ENCODE measurements around the gene STK11. TPM values are rescaled to one million over a fixed set of nuclear protein-coding genes. Genes with fewer than 3 reads are reported as not detected.

STK11 gene, protein sequence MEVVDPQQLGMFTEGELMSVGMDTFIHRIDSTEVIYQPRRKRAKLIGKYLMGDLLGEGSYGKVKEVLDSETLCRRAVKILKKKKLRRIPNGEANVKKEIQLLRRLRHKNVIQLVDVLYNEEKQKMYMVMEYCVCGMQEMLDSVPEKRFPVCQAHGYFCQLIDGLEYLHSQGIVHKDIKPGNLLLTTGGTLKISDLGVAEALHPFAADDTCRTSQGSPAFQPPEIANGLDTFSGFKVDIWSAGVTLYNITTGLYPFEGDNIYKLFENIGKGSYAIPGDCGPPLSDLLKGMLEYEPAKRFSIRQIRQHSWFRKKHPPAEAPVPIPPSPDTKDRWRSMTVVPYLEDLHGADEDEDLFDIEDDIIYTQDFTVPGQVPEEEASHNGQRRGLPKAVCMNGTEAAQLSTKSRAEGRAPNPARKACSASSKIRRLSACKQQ
- total RNA-seq, result 83.1 and 101 TPM in 2 replicates

DNA sequence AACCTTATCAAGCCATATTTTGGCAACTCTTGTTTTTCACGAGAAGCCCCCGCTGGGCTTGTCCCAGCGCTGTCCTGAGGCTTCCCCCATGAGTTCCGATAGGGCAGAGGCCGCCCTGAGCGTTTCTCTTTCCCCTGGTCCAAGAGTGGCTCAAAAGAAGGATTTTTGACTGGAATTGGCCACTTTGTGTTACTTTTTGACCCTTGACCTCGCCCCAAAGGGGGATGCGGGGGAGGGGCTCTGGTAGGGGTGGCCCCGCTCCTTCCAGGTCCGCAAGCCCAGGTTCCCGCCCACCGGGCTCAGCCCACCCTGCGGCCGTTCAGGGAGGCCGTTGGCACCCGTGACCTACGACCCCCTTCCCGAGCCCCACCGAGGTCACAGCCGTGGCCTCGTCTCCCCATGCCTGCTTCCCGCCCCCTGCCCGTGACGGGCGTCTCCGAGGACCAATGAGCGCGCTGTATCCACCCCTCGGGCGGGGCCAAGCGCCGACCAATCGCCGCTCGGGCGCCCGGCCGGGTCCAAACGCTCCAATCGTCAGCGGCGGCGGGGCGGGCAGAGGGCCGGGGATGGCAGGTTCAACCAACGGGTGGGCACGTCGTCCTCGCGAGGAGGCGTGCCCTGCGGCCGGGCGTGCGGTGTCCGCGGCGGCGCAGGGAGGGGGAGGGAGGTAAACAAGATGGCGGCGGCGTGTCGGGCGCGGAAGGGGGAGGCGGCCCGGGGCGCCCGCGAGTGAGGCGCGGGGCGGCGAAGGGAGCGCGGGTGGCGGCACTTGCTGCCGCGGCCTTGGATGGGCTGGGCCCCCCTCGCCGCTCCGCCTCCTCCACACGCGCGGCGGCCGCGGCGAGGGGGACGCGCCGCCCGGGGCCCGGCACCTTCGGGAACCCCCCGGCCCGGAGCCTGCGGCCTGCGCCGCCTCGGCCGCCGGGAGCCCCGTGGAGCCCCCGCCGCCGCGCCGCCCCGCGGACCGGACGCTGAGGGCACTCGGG is at the start of gene STK11:
Gene STK11 (plus strand): TSS at position 665 of the 986 bp plus-strand sequence. CDS start 1,136 bp downstream, outside the sequence.

DNA sequence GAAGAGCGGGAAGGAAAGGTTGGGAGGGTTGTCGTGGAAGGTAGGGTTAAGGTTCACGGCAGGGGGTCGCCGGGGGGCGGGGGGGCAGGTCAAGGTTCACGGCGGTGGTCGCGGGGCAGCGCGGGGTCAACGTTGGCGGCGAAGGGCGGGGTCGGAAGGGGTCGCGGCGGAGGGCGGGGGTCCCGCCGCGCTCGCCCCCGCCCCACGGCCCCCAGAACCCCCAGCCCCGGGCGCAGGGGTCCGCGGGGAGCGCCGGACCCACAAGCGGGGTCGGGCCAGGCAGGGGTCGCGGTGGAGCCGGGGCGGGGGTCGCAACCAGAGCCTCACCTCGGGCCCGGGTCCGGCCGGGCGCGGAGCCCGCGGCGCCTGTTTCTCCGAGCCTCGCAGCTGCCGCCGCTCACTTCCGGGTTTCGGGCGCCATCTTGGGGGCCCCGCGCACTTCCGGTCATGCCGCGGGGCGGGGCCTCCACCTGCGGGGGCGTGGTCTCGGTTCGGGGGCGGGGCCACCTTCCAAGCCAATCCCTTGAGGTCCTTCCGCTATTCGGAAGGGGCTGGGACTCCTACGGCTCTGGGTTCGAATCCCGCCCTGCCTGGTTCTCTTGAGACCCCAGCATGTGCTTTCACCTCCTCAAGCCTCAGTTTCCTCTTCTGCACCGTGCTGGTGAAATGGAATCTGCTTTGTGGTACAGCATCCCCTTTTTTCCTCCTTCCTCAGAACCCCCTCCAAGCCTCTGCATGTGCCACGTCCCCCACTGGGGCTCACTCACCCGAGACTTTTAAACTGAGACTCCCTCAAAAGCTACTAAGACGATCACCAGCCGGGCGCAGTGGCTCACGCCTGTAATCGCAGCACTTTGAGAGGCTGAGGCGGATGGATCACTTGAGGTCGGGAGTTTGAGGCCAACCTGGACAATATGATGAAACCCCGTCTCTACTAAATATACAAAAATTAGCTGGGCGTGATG is 31.5 kb upstream of the STK11 start, which contains the start of gene SBNO2:
Gene SBNO2 (minus strand): TSS at position 424 of the 965 bp plus-strand sequence. CDS start 19,992 bp downstream, outside the sequence.

DNA sequence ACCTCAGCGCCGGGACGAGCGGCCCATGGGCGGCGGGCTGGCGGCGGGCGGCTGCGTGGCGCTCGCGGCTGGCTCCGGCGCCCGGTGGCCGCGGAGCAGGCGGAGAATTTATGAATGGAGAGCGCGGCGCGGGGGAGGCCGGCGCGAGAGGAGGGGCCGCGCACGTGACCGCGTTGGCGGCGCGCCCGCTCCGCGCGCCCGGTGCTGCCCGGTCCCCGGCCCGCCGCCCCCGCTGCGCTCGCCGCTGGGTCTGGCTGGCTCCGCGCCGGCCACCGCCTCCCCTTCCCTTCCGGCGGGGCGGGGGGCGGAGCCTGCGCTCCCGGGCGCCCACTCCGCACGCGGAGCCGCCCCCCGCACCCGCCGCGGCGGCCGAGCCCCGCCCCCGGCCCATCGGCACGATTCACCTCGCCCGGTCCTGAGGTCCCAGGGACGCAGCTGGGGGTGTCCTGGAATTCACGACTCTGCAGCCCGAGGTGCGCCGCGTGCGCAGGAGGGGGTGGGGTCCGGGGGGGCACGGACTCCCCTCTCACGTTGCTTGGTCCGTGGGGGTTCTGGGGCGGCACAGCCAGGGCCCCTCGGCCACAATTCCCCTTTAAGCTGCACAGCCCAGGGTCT is 32.3 kb downstream of the STK11 start, which contains the start of gene CBARP:
Gene CBARP (minus strand): TSS at position 252 of the 615 bp plus-strand sequence. CDS start 1,905 bp downstream, outside the sequence.

DNA sequence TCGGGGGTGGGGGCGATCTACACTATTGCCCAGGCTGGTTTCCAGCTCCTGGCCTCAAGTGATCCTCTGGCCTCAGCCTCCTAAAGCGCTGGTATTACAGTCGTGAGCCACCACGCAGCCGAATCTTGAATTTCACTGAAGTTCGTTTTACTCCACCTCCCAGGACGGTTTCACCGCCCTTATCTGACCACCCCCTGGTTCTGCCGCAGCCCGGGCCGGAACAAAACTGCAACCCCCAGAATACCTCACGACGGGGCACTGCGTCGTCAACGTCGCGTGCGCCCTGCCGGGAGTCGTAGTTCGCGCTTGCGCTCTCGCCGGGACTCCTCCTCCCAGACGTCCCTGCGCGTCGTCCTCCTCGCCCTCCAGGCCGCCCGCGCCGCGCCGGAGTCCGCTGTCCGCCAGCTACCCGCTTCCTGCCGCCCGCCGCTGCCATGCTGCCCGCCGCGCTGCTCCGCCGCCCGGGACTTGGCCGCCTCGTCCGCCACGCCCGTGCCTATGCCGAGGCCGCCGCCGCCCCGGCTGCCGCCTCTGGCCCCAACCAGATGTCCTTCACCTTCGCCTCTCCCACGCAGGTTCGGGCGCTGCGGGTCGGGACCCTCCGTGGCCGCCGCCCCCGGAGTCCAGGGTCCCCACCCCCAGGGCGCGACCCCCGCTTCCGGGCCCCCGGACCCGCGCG is 36.0 kb downstream of the STK11 start, which contains the start of gene ATP5F1D:
Gene ATP5F1D (plus strand): TSS at position 335 of the 679 bp plus-strand sequence. CDS start 100 bp downstream, at position 435.

DNA sequence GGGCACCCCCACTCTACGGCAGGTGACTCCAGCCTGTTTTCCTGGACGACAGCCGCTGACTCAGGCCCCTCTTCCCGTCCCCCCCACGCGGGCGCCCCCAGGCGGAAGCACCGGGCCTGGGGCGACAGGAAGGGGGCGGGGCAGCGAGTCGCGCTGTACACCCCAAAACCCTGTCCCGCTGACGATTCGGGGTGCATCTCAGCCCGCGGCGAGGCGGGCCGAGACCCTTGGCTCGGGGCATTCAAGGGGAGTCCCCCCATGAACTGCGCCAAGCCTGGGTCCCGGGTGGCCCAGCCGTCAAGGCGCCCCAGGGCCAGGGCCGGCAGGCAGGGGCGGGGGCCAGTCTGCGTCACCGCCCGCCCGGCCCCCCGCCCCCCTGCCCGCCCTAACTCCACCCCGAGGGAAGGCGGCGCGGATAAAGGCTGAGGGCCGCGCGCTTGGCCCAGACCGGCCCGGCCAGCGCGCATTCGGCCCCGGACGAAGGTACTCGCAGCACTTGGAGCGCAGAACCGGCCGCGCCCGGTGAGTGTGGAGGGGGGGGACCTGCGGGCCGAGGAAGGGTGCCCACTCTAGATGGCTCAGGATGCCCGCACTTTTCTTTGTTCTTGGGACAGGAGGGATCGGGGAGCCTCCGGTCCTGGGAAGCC is 42.7 kb downstream of the STK11 start, which contains the start of gene MIDN:
Gene MIDN (plus strand): TSS at position 445 of the 647 bp plus-strand sequence. CDS start 1,714 bp downstream, outside the sequence.

DNA sequence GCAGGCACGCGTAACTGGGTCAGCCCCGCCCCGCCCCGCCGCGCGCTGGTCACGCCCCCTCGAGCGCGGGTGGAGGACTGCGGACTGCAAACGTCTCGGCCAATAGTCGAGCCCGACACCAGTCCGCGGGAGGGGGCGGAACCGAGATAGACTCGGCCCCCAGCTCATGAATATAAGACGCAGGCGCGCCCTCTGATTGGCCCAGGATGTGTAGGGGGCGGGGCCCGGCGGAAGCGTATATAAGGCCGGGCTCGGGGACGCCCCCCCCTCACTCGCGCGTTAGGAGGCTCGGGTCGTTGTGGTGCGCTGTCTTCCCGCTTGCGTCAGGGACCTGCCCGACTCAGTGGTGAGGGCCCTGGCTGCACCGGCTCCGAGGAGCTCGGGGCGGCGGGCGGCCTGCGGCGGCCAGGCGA is 63.5 kb downstream of the STK11 start, which contains the start of gene CIRBP:
Gene CIRBP (plus strand): TSS at position 268 of the 413 bp plus-strand sequence. CDS start 1,602 bp downstream, outside the sequence.

DNA sequence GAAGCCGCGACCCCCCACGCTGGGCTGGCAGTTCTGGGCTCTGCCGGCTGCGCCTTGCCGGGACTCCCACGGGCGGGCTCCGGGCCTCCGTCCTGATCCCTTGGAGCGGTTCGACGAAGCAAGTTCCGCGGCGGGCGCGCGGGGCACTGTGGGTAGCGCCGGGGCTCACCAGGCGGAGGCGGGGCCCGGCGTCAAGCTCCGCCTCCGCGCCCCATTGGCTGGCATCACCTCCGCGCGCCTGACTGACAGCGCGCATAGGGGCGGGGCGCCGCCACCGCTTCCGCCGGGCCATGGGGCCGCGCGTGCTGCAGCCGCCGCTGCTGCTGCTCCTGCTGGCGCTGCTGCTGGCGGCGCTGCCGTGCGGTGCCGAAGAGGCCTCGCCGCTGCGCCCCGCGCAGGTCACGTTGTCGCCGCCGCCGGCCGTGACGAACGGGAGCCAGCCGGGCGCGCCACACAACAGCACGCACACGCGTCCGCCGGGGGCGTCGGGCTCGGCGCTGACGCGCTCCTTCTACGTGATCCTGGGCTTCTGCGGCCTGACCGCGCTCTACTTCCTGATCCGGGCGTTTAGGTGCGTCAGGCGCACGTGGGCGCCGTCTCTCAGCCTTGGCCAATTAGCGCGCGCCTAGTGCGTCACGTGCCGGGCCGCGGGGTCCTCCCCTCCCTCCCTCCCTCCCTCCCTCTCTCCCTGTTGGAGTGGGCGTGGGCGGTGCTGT is 69.8 kb downstream of the STK11 start, which contains the start of gene FAM174C:
Gene FAM174C (plus strand): TSS at position 271 of the 716 bp plus-strand sequence. CDS start 20 bp downstream, at position 291.

Other genes starting within 250 kb of the STK11 start
- 42.0 and 62.0 TPM in 2 replicates for gene WDR18, start 221.4 kb upstream of the STK11 start, total RNA-seq
- 0.14 and 0.65 TPM in 2 replicates for gene GRIN3B, start 205.4 kb upstream of the STK11 start, total RNA-seq
- gene TMEM259, start 184.7 kb upstream of the STK11 start, total RNA-seq, result 47.4 and 57.0 TPM in 2 replicates
- not detected in 2 replicates for gene RNU6-2, start 184.3 kb upstream of the STK11 start, total RNA-seq
- 215 and 242 TPM in 2 replicates for gene CNN2, start 179.2 kb upstream of the STK11 start, total RNA-seq
- gene ABCA7, start 165.7 kb upstream of the STK11 start, total RNA-seq, result 3.4 and 3.8 TPM in 2 replicates
- gene ARHGAP45, start 138.6 kb upstream of the STK11 start, total RNA-seq, result 0.85 and 1.6 TPM in 2 replicates
- gene POLR2E, start 110.4 kb upstream of the STK11 start, total RNA-seq, result 83.9 and 89.1 TPM in 2 replicates
- 344 and 573 TPM in 2 replicates for gene GPX4, start 101.8 kb upstream of the STK11 start, total RNA-seq
- gene SBNO2, start 31.5 kb upstream of the STK11 start, total RNA-seq, result 34.8 and 62.8 TPM in 2 replicates
- gene CBARP, start 32.2 kb downstream of the STK11 start, total RNA-seq, result 1.00 and 1.8 TPM in 2 replicates
- gene ATP5F1D, start 36.0 kb downstream of the STK11 start, total RNA-seq, result 18.2 and 21.5 TPM in 2 replicates
- gene MIDN, start 42.8 kb downstream of the STK11 start, total RNA-seq, result 10.0 and 12.9 TPM in 2 replicates
- gene CIRBP, start 63.6 kb downstream of the STK11 start, total RNA-seq, result 222 and 279 TPM in 2 replicates
- 19.6 and 26.2 TPM in 2 replicates for gene FAM174C, start 69.8 kb downstream of the STK11 start, total RNA-seq
- gene EFNA2, start 80.1 kb downstream of the STK11 start, total RNA-seq, result not detected in 2 replicates
- gene NDUFS7, start 178.1 kb downstream of the STK11 start, total RNA-seq, result 51.8 and 58.7 TPM in 2 replicates
- gene GAMT, start 195.8 kb downstream of the STK11 start, total RNA-seq, result 29.0 and 36.1 TPM in 2 replicates
- 34.7 and 42.2 TPM in 2 replicates for gene DAZAP1, start 201.8 kb downstream of the STK11 start, total RNA-seq
- gene RPS15, start 232.6 kb downstream of the STK11 start, total RNA-seq, result 387 and 450 TPM in 2 replicates
- 0.09 and 0.28 TPM in 2 replicates for gene APC2, start 244.3 kb downstream of the STK11 start, total RNA-seq

Data from smooth muscle cell of bladder (primary cell).